TTC549 (cell line): ENCODE results near the gene PRKCE.

Experiments
- FAIRE-seq: peaks from 2 replicates; lab custom pipeline; 2012; peaks lifted over from hg19 to GRCh38; lab: Jason Lieb, UNC

PRKCE gene

DNA sequence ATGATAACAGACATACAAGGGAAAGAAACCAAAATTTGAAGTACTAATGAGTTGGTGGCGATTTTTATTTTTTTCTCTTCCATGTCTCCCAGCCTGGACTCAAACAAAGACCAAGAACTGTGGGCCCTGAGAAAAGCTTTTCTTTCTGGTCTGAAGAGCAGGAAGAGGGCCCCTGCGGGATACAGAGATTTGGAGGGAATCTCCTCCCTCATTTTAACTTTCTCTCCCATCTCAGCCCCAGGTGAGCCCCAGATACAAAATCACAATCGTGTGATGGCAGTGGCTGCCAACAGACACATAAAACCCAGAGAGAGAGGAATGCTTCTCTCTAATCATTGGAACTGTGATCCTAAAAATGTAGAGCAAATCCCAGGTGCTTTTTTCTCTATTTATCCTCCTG, 19.5 kb upstream of the PRKCE start:
- FAIRE-seq: no peak

DNA sequence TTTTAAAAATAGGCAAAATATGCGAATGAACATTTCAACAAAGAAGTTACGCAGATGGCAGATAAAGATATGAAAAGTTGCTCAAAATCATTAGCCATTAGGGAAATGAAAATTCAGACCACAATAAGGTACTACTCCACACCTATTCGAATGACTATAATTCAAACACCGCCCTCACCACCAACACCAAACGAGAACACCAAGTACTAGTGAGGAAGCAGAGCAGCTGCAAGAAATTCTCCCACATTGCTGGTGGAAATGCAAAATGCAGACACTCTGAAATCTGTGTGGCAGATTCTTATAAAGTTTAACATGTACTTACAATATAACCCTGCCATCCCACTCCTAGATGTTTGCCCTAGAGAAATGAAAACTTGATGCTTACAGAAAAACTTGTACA, 17.3 kb upstream of the PRKCE start:
- FAIRE-seq: no peak

DNA sequence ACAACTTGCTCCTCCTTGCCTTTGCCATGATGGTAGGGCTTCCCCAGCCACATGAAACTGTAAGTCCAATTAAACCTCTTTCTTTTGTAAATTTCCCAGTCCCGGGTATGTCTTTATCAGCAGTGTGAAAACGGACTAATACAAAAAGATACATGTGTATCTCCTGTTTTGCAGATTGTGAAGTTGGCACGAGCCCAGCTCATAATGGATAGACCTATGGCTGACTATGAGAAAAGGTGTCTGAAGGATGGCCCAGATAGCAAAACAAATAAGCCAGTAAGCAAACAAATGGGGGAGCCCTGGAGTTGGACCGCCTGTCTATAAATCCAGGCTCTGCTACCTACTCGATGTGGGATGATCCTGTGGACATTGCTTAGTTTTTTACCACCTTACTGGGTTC, 15.5 kb upstream of the PRKCE start:
- no peak for FAIRE-seq

DNA sequence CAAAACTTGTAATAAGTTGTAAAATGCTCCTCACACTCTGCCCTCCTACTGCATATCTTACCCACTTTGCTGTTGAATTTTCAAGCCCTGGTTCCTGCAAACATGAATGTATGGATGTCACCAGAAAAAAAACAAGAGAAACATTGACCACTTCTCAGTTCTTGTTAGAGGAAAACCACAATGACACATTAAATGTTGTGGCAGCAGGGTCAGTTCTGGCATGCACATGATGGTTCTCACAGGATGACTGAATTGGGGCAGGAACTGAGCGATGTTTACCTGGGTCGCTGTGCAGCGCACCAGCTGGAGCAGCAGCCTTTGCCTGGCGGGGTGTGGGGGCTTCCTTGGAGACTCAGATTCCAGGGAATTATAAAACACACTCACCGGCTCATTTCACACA, 14.0 kb upstream of the PRKCE start:
- FAIRE-seq: no peak

DNA sequence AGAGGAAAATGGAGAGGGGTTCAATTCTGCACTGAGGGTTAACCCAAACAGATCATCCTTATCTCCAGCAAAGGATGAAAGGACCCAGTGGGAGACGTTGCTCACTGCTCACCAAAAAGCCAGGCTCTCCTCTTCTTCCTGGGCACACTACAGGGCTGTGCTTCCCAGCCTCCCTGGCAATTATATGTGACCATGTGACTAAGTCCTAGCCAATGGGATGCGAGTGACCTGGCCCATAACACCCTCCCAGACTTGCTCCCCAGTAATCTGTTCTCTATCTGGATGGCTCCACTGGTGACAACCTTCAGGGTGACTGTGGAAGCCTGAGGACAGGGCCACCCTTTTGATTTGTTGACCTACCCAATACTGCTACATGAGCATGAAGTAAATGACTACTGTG, 10.9 kb upstream of the PRKCE start:
- FAIRE-seq: no peak

DNA sequence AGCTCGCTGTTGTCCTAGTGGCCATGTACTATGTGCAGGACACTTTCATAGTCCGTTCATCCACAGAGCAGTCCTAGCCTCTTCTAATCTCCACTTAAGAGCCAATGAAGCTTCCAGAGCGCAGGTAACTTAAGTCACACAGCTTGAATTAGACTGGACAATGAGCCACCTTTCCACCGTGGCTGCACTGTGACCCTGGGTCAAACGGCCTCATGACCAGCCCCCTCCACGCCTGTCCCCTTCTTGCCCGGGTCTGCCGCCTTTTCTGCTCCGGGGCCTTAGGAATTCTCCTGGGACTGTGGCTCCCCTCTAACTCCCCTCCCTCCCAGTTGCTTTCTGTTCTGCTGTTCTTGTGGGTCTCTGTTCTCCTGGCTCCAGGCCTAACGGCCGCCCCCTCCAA, 8.4 kb upstream of the PRKCE start:
- FAIRE-seq: no peak

DNA sequence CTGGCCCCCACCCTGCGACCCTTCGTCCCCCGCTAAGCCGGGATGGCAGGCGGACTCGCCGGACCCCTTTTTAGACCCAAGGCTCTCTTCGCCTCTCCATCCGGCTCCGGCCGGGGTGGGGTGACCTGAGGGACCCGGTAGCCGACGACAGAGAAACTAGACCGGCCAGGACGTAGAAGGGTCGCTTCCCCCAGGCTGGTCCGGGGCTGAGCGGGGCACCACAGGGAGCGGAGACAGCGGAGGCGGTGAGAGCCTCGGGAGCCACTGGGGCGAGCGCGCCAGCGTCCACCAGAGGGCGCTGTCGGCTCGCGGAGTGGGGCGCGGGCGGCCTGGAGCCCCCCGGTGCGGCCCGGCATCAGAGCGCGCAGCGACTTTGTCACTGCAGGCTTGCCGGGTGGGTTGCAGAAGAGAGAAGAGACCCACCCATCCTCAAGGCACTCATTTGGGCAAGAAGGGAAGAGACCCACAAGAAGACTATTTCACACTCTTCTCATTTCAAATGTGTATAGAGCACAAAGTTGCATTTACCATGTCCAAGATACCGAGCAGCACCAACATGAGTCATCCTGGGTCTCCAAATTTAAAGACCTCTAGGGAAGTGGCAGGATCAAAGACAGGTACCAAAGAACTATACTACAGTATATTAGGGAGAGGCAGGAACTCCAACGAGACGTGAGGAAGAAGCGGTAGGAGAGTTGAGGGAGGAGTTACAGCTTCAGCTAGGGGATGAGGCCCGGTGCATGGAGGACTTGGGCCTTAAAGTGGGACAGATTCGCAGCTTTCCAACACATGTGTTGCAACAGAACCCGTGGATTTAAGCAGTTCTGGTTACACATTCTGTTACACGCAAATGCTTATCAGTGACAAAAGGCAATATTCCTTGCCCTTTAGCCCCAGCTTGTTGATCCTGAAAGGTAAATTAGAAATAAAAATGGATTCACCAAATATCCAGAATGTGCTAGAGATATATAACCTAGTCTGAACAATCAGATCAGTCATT, 7.6 kb upstream of the PRKCE start:
- FAIRE-seq: no peak

DNA sequence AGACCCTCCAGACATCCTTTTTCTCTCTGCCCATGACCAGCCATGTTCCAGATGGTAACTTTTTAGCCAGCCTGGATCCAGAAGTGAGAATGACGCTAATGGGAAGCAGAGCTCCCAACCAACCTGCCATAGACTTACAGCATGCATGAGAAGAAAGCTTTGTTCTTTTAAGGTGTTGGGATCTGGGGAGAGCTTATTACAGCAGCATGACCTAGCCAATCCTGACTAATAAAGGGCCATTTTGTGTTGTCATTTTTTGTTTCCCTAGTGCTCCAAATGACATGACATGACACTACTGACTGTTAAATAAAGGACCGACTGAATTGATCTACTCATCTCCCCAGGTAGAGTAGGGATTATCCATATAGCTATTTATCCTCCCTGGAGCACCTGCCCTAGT, 5.2 kb upstream of the PRKCE start:
- FAIRE-seq: no peak

DNA sequence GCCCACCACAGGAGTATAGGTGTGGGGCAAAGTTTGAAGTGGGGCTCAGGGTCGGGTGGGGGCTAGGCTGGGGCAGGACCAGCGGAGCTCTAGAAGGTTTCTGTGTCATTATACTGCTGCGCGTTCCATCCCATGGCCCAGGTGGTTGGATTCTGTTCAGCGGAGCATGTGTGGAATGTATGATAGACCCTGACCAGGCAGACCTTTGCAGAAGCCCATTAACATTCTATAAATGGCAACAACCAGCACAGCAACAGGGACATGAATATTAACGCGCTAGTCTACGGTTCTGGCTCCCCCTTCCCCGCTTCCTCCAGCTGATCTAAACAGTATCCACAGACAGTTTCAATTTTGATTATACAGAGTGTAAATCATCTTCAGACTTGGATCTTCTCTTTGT, 4.1 kb upstream of the PRKCE start:
- FAIRE-seq: no peak

DNA sequence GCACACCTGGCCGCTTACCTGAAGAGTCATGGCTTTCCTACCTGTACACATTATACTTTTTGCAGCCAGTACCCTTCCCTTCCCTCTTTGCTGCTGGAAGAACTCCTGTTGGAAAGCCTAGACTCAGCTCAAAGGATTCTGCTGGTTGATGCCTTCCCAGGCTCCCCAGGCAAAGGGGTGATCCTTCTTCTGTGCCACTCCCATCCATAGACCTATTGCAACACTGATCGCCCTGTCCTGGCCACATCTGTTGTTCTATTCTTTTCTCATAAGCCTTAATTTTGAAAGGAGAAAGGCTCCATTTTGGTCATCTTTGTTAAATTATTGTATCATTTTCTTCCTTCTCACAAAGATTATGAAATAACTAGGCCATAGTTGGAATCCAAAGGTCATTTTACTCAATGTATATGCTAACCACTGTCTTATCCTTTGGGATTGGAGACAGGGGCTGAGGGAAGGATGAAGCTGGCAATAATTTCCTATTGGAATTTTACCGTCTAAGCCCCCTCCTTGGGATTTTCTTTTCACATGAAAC, 3.4 kb upstream of the PRKCE start:
- FAIRE-seq: no peak

DNA sequence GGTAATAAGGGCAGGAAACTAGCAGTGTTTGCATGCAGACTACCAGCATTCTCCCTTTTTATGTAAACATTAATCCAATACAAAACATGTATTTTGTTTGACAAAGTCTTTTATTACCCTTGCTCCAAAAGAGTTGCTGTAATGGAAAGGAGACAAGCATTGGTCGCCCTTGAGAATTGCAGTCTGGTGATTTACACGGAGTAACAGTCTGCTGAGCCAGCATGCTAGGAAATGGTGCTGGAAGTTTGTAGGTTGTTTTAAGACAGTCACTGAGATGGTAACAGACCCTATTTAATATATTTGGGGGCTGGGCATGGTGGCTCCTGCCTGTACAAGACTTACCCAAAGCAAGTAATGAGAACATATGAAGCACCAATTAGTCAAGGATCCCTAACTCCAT, 2.8 kb upstream of the PRKCE start:
- no peak for FAIRE-seq

DNA sequence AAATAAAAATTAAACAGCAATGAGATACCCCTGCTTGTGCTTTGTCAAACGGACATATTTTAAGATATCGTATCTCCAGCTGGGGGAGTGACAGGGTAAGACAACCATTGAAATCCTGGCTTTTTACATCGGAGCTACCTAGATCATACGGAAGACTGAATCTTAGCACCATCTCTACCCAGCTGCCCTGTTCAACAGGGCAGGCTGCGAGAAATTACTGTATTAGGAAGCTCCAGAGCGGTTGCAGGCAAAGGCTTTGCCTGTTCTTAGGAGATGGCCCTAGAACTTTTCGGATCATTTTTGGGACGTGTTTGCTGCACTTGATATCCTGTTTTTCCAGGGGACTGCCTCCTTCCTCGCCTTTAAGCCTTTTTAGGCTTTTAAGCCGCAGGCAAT, 2.0 kb upstream of the PRKCE start:
- FAIRE-seq: no peak

DNA sequence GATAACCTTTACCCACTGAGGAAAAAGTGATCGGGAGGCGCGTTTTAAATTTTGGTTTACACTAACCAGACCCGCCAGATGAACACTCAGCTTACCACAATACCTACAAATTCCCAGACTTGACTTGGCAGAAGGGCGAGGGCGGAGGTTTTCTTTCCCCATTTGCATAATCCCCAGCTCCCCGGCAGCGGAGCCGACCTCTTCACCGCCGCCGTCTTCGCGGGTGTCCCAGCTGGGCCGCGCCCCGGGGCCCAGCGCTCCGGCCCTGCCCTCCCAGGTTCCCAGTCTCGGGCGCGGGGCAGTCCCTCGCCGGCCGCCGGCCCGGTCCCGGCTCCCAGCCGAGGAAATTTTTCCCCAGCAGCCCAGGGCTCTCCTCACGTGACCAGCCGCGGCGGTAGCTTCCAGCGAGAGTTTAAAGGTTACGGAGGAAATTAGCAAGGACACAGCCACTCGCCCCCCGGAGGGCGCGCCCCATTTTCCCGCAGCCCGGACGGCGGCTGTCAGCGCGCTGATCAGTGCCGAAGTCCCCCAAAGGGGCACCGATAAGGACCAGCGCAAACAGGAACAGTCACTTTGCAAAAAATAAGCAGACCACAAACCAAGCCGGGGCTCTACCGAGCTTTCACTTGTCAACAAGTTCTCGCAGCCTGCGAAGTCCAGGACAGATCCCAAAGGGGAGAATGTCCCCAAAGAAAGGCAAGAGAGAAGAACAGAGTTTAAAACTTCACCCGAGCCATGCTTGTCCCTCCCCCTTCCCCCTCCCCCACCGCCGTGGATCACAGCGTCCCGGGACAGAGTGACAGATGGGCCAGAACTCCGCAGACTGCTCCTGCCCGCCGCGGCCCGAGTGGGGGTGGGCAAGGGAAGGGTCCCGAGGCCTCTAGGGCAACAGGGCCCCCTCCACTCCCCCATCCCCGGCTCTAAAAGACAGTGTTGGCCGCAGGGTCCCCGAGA, 1.3 kb upstream of the PRKCE start:
- no peak for FAIRE-seq

DNA sequence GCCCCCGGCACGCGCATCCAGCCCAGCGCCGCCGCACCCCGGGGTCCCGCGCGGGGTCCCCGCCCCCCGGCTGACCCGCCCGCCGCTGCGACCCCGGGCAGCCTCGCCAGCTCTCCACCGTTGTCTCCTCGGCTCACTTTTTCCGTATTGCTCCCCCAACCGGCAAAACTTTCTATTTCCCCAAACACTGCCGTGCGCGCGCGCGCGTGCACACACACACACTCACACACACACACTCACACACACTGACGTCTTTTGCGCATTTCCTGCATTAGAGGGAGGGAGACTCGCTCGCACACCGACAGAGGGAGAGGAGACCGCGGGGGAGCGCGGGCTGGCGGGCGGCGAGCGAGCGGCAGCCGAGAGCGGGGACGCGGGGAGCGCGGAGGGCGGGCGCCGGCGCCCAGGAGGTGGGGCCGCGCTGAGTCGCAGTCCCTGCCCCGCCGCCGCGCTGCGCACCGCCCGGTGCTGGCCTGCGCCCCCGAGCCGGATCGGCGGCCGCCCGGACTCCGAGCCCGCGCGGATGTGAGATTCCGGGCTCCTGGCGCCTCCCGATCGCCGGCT, 542 bp upstream of the PRKCE start:
- FAIRE-seq: no peak

DNA sequence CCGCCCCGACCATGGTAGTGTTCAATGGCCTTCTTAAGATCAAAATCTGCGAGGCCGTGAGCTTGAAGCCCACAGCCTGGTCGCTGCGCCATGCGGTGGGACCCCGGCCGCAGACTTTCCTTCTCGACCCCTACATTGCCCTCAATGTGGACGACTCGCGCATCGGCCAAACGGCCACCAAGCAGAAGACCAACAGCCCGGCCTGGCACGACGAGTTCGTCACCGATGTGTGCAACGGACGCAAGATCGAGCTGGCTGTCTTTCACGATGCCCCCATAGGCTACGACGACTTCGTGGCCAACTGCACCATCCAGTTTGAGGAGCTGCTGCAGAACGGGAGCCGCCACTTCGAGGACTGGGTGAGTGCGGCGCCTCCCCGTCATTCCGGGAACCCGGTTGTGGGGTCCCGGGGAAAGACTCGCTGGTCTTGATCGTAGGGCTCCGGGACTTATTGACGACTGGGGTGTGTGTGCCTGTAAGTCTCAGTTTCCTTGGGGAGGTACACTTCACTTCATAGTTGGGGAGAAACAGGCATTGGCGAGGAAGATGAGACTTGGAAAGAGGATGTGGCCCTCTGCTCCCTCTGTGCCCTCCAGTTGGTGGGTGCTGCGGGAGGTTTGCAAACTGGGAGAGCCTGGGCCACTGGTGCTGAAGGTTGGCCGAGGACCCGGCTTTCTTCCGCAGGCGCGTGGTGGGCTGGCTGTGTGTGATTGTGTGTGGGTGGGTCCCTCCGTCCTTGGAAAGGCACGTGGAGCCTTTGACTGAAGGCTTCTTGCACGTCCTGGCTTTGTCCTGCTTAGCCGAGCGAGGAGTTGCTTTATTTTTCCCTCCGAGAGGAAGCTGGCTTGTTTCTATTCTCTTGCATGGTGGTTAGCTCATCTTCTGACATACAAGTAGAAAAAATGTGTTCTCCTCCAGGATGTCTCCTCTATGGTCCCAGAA, 886 bp downstream of the PRKCE start:
- FAIRE-seq: no peak

DNA sequence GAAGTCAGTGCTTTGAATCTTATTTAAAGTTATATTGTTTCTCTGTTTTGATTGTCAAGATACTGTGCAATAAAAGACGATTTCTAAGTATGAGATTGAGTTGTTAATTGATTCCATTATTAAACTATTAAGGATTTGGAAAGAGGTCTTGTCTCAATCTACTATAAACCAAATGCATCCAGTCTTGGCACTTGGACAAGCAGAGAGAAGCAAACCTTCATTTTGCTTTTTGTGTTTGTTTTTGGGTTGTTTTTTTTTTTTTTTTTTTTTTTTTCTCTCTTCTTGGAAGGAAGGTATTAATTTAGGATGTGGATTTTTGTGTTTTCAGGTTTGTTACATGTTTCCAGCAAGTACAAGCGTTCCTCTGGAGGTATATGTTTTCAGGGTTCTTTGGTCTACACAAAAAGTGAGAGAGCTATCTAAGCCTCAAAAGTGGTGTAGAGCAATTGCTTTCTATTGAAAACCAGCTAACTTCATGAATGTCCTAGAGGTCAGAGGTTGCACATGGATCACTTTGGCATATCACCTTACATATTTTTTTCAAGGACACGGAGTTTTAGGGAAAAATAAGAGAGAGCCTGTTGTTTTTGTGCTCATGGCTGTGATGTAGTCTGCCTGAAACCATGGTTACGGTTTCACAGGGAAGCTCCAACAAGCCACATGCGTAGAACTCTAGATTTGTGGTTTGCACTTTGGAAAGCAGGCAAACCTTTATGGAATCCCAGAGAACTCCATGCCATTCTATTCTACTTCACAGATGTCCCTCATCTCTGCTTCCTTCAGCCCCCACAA, 1.8 kb downstream of the PRKCE start:
- no peak for FAIRE-seq

DNA sequence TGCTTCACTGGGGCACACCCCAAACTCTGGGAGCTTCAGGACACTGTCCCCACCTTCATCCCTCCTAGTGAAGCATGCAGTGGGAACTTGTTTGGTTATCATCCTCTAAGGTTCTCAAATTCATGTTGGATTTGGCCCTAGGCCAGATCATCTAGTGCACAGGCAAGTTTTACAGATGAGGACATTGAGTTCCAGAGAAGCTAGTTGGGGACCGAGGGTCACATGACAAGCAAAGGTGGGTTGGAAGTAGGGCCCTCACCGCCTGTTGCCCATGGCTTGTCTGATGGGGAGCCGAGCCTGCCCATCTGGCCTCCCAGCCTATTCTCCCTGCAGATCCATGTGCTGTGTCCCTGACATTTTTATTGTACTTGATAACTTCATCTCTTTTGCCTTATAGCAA, 2.8 kb downstream of the PRKCE start:
- no peak for FAIRE-seq

DNA sequence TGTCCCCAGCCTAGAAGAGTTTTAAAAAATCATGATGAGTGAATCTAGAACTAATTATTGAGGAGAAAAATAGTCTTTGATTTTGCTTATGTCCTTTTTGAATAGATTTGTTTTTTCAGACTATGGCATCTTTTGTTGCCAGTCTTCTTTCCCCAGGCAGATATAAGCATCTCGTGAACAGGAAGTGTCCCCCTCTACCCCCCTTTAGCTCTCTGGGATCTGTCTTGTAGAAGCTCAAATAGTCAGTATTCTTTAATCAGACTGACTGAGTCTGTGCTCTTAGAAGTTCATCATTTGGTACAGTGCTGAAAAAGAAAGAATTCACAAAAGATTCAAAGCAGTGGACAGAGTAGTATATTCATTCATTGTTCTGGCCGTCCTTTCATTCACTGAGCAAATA, 10.4 kb downstream of the PRKCE start:
- no peak for FAIRE-seq

DNA sequence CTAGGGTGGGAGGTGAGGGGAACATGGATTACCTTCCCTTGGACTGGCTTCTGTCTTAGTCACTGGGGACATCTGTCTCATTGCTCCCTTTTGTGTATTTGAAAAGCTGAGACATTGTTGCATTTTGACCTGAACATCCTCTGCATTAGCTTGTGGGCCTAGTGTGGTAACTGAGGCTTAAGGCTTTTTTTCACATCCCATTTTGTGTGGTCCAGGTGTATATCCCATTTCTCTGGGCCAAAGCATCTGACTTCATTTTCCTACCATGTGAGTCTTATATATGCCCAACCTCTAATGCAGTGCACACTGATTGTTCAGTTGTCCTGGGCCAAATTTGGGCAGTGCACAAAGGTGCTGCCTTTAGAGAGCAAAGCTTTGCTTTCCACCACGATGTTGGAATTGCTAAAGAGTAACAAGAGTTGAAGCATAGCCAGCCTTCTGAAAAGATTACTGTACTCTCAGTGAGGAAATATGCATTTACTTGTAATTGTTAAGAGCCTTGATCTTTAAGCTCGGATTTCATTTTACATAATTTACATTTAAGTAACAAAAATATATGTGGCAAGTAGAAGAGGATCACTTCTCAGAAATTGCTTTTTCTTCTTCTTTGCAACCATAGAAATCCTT, 13.3 kb downstream of the PRKCE start:
- FAIRE-seq: no peak

DNA sequence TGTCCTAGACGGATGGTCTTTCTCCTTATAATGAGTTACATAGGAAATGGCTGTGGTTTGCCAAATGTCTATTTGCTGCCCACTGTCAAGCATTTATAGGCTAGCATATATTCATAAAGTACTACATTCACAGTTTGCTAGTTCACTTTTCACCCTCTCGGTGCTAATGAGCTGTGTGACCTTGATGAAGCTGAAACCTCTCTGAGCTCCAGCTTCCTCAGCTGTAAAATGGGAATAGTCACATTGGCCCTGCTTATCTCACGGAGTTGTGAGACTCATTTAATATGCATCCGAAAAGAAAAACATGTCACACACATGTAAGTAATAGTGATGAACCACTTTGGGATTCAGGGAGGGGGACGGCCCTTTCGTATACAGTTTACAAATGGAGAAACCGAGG, 17.0 kb downstream of the PRKCE start:
- no peak for FAIRE-seq
